RWPE1 (cell line): ENCODE data around the gene RBP3.

Source experiments
- CTCF ChIA-PET: fragments of 350-600 bp; sonication (Branson Sonifier 250); formaldehyde crosslinking; extraction: SDS; loops from one replicate; lab custom pipeline; 2021; lab: Yijun Ruan, JAX
- POLR2A ChIA-PET: fragments of 400-600 bp; formaldehyde crosslinking; extraction: SDS; loops from one replicate; lab custom pipeline; 2020; ENCODE audit warnings: antibody characterized with exemption; ENCODE audit not compliant: low non-redundant PET; lab: Yijun Ruan, JAX
- DNase-seq: peaks from one replicate; pipeline ENCODE4 v3.0.0; 2012; ENCODE audit warnings: low spot score
- H3K27ac ChIP-seq: fragments of 450-650 bp; 2 replicates; pipeline ENCODE4 v1.5.1; 2017
- TF ChIP-seq, protein P1 (sequence below): fragments of 450-650 bp; conservative IDR thresholded peaks from 2 replicates; pipeline ENCODE4 v1.5.1; 2017; ENCODE audit warnings: low read depth, mild to moderate bottlenecking

Gene RBP3

DNA sequence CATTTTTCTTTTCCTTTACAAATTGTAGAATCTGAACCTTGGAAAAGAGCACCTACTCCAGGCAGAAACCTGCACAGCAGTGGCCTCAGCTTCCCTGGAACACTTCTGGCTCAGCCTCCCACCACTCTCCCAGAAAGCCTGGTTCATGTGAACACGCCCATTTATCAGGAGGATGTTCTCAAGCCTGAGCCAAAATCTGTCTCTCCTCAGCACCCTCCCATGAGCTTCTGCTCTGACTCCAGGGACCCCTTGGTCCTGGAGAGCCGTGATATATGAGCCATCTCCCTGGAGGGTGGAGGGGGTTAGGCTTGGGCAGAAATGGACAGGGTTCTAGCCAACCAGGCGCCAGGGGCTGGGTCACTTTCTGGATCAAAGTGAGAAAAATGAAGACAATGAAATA lies 15.8 kb upstream of the RBP3 start:
- ChIA-PET POLR2A (no interaction called here), CTCF (interaction anchor here (0.5 to 1.6 kb wide), 2 partner anchors 9 to 30 kb away, joined by 4 read pairs; no protein-coding TSS in a partner anchor)
- H3K27ac ChIP-seq = no peak overlapping the region
- TF ChIP-seq, protein P1, sequence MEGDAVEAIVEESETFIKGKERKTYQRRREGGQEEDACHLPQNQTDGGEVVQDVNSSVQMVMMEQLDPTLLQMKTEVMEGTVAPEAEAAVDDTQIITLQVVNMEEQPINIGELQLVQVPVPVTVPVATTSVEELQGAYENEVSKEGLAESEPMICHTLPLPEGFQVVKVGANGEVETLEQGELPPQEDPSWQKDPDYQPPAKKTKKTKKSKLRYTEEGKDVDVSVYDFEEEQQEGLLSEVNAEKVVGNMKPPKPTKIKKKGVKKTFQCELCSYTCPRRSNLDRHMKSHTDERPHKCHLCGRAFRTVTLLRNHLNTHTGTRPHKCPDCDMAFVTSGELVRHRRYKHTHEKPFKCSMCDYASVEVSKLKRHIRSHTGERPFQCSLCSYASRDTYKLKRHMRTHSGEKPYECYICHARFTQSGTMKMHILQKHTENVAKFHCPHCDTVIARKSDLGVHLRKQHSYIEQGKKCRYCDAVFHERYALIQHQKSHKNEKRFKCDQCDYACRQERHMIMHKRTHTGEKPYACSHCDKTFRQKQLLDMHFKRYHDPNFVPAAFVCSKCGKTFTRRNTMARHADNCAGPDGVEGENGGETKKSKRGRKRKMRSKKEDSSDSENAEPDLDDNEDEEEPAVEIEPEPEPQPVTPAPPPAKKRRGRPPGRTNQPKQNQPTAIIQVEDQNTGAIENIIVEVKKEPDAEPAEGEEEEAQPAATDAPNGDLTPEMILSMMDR = no peak
- DNase-seq = no peak

DNA sequence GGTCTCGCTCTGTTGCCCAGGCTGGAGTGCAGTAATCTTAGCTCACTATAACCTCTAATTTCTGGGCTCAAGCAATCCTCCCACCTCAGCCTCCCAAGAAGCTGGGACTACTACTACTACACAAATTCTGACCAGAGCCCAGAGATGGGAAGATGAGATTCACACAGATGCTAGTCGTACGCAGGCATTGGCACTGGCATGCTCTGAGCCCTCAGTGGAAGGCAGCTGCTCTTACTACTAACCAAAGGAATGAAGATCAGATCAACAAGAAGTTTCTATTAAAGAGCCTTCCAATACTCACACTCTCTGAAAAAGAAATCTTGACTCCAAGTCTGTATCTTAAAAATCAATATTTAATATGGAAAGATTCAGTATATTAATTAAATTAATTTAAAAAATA lies 15.2 kb upstream of the RBP3 start:
- ChIA-PET CTCF (no interaction called here), POLR2A (no interaction called here)
- no peak overlapping the region for H3K27ac ChIP-seq
- DNase-seq = no peak
- TF ChIP-seq, protein P1 = no peak

DNA sequence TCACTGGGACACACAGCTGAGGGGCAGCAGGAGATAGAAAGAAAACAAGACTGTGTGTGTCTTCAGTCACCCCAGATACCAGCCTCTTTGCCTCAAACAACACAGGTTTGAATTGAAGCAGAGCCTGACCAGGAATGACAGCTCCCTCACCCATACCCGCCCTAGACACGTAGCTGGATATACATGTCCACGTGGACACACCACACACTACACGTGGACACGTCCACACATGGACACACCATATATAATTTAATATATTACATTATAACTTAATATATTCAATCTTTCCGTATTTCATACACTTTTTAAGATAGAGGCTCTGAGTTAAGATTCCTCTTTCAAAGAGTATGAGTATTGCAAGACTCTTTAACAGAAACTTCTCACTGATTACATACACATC lies 14.6 kb upstream of the RBP3 start:
- ChIA-PET POLR2A (no interaction called here), CTCF (no interaction called here)
- no peak for DNase-seq
- TF ChIP-seq, protein P1 = no peak
- H3K27ac ChIP-seq = no peak overlapping the region

DNA sequence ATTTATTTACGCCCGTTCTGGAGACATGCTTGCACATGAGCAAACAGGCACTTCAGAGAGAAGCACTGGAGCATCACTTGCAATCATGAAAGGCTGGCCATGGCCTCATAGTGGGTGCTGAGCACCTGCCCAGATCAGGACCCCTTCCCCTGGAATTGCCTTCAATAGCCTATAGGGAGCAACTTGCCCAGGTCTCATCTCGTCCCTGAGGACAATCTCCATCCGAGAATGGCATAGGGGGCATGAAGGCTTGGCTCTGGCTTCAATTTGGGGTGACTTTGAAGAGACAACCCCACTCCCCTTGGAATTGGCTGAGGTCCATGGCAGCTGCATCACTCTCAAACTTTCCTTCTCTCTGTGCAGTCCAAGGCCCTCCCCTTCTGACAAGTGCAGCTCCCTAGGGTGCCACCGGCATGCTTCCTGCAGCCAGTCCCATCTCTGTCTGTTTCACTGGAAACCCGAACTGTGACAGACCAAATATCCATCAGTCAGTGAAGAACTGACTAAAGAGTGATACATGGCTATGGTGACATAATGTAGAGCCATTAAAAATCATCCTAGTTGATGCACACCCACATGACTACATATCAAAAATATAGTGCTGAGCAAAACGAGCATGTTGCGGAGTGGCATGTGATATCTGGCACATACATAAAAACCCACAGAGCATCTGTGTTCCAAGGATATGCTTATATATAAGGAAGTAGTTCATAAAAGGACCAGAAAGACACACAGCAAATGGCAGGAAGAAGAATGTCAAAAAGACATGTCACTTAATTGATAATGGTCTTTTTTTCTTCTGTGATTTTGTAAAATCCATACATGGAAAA lies 13.5 kb upstream of the RBP3 start:
- ChIA-PET CTCF (no interaction called here), POLR2A (no interaction called here)
- TF ChIP-seq, protein P1 = no peak
- H3K27ac ChIP-seq = no peak overlapping the region
- DNase-seq = no peak

DNA sequence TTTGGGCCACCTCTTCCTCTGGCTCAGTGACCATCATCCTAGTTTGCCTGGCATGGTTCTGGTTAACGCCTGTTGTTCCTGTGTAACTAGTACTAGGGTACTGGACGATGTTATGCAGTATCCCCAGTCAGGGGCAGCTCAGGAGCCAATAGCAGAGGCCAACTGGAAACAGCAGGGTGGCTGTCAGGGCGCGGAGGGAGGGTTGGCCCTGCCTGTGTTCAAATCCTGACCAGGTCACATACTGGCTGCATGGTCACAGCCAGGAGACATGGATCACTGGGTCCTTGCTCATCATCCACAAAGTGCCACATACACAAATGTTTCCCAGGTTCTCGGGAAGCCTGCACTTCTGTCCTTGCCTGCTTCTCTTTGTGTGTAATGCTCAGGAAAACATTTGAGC lies 12.3 kb upstream of the RBP3 start:
- ChIA-PET CTCF (no interaction called here), POLR2A (no interaction called here)
- H3K27ac ChIP-seq = no peak overlapping the region
- no peak for DNase-seq
- TF ChIP-seq, protein P1 = no peak

DNA sequence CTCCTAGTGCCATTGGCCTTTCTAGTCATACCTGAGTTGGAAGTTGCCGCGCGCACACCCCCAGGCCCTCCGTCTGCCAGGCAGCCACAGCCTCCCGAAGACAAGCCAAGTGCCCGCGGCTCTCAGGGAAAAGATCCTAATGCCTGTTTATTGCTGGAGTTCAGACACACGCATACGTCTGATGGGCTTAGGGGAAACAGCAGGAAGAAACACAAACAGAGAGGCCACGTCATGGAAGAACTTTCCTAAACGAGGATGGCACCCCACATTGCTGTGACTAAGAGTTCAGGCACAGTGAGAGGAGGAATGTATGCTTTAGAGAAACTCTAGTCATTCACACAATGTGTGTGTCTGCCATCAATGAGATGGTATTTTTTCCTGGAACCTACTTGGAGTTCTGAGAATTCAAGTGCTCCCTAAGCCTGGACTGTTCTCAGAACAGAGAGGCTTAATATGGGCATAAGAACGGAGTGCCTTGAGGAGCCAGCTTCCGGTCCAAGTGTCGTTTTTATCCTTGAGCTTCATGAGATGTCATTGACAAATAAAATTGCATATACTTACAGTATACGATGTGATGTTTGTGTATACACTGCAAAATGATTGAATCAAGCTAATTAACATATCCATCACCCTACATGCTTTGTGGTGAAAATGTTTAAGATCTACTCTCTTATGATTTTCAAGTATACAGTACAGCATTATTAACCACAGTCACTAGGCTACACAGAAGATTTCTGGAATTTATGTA lies 11.6 kb upstream of the RBP3 start:
- TF ChIP-seq, protein P1 = no peak
- H3K27ac ChIP-seq = no peak overlapping the region
- DNase-seq = no peak
- ChIA-PET POLR2A (no interaction called here), CTCF (no interaction called here)
